CMK (cell line): Measurements from ENCODE around the gene ALOXE3.

ENCODE experiments used
- DNase-seq: peaks from one replicate; pipeline ENCODE4 v3.0.0-alpha.2; 2010; ENCODE audit warnings: low read depth

The ALOXE3 gene

DNA sequence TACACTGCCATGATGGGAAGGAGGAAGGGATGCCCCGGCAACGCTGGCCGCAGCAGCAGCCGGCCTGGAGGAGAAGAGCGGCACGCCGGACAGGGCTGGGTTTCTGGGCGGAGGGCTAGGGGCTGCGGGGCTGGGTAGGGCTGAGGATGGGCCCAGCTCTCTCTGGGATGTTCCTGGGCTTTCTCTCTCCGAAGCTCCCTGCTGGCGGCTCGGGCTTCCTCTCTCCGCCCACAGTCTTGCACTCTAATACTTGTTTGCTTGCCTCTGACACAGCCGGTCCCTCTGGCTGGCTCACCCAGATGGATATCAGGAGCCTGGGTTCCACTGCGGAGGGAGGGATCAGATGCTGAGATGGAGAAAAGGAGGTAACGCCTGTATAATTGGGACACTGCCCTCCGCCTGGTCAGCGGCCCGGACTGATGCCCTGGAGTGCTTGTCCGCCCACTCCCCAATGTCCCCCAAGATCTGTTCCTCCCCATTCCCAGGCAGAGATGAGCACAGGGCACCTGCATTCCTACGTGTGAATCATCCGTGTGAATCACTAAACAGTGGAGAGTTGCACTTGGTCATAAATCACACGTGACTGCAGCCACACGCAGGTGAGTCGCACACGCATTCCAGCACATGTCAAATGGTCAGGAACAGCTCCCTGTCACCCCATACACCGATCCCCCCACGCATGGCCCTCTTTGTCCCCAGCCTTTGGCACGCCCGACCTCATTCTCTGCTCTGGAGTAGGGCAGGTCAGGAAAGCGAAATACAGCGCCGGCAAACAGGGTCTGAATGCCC, at the start of gene ALOXE3:
TSS of gene ALOXE3 (minus strand) at position 535 of the 789 bp plus-strand sequence. CDS start at position 11, 524 bp downstream.
- no peak for DNase-seq

DNA sequence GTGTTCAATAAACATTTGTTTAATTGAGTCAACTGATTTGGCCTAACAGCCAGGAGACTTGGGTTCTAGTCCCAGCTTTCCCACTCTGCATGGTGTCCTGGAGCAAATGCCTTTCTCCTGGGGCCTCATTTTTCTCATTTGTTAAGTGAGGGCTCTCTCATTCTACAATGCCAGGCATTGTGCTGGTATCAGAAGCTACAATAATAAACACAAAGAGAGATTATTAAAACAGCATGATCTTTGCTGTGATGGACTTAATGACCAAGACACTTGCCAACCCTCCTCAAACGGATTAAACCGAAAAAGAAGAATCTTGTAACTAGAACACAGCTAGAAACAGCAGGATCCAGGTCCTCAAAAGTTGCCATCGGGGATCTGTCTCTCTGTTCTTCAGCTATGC, 49.2 kb upstream of the ALOXE3 start:
- no peak for DNase-seq

DNA sequence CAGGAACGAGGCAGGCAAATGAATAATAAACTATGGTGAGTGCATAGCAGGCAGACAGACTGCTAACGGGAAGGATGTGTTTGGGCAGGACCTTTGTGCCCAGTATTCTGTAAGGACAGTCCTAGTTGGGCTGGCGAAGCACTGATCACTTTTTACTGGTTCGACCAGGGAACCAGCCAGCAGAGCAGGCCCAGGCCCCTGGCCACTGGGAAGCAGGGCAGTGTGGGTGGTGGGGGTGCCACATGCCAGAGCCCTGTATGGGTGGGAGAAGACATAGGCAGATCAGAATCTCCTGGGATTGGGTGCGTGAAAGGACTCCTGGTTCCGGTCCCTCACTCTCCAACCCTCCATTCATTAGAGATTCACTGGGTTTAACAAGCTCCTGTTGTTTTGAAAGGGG, 48.4 kb upstream of the ALOXE3 start:
- DNase-seq, result no peak

DNA sequence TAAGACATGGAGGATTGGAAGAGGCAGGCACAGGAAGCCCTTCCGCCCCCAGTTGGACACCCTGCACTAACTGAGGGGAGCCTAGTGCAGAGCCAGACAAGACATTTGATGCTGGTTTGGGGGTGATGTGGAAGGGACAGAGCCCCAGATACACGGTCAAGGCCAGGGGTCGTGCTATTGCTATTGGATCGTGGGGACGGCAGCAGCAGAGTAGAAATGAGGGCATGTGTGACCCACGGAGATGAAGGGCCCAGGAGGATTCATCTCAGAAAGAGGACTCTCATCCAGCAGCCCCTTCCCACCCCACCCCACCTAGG, 46.5 kb upstream of the ALOXE3 start:
- no peak for DNase-seq

DNA sequence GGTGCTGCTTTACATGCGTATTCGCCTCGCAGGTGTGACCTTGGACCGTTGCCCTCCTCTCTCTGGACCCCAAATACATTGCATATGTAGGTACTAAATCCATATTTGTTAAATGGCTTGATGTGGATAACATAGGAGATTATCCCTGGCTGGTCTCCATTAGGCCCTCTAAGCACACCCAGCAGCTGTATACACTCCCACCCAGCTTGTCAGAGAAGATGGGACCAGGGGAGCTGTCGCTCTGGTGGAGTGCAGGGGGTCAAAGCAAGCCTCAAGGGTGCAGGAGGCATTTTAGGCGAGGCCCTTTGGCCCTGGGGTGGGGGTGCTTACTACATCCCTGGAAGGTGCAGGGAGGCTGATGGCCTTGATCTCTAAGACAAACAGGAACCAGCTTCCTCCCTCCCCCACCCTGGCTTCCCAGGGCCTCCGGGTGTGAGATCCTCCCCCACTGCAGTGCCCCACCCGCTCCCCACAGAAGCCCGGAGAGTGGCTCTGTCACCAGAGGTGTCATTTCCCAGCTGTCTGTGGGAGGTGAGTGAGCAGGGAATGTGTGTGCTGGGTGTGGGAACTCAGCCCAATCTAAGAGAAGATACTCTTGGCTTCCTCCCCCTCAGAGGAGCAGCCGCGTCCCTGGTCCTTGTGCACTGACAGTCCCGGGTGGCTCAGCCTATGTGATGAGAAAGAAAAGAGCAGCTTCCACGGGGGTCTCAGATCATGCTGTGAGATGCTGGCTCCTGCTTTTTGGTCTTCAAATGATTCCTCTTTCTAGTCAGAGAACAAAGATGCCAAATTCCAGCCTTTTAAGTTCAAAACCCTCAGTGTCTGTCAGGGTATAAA, 45.9 kb upstream of the ALOXE3 start:
- peak; percentile 73 for DNase-seq

DNA sequence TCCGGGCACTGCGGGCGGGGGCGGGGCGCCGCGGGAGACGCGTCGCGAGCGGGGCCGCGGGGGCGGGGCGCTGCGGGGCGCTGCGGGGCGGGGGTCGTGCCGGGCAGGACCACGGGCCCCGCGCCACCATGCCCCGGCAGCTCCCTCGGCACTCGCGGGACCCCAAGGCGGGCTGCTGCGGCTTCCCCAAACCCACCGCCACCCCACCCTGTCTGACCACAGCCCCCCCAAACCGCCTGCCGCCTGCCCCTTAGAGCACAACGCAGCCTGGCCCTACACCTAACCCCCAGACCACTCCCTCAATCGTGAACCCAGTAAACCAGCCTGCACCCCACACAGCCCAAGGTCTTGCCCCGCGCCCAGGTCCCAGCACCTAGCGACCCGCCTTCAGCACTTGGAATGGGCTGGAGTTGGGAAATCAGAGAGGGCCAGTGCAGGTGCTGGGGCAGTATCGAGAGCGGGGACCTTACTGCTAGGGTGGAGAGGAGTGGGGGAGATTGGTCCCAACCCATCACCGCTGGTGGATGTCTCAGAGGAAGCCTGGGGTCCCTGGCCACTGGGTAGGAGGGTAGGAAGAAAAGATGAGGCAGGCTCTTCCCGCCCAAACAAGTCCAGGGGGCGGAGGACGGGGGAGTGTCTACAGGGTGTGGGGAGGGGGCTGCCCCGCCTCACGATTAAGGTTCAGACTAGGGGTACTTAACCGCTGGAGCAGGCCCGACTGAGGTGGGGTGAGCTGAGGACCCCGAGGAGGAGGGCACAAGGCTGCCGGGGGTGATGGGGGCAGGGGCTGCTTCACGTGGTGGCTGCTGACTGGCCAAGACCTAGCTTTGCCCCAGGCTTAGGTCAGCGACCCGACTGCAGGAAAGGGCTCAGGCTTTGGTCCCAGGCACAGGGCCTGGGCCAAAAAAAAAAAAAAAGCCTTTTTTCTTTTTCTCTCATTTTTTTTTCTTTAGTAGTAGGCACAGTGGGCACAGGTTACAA, 45.0 kb upstream of the ALOXE3 start:
- no peak for DNase-seq

DNA sequence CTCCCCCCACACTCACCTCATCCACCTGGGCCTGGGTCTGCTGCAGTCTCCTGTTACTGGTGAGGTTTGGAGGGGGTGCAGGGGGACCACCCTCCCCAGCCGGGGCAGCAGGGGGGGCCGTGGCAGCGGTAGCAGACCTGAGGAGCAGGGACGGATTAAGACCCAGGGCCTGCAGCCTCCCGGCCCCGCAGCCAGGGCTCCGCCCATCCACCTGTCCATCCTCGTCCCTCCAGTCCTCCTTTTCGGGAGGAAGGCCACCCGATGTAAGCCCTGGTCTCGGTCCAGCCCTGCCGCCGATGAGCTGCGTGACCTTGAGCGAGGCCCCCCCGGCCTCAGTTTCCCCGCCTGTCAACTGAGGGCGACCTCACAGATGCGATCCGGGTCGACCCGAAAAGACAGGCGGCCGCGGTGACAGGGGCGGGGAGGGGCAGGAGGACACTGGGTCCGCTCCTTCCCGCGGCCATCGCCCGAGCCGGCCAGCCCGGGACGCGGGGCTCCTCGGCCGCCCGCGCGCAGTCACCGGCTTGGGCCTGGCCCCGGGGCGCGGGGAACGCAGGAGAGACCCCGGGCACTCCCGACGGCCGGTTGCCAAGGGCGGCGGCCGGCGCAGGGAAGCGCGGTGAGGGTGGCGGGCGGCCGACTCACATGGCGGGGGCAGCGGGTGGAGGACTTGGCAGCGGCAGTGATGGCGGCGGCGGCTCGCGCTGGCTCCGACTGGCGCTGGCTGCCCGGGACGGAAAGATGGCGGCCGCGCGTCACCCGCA, 44.1 kb upstream of the ALOXE3 start, which contains the start of gene VAMP2:
TSS of gene VAMP2 (minus strand) at position 716 of the 764 bp plus-strand sequence. CDS start at position 647, 69 bp downstream.
- DNase-seq, result no peak

DNA sequence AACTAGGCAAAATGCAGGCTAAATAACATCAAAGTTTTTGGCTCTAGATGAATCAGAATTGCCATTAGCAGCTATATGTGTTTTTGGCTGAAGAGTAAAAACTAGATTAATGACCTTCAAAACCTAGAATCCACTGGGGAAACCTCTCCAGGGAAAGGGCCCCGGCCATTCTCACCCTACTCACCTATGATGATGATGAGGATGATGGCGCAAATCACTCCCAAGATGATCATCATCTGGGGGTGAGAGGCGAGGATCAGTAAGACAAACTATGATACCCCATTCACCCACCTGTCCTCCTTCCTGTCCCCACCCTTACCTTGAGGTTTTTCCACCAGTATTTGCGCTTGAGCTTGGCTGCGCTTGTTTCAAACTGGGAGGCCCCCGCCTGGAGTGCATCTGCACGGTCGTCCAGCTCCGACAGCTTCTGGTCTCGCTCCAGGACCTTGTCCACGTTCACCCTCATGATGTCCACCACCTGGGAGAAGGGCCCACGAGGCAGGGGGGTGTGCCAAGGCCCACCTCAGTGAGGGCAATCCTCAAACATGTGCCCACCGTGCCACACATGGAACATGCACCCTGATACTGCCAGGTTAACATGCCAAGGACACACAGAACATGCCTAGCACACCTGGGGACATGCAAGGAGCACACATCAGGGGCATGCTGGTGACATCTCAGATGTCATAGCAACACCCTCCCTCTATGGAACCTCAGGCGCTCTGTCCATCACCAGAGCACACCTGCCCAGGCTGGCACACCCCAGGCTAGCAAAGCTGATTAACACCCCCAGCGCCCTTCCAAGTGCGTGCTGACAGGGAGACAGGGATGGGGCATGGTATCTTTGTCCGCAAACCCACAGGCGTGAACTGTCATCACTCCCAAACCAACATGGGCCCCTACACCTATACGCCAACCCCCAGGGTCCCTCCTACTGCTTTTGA, 43.2 kb upstream of the ALOXE3 start:
- DNase-seq, result no peak

DNA sequence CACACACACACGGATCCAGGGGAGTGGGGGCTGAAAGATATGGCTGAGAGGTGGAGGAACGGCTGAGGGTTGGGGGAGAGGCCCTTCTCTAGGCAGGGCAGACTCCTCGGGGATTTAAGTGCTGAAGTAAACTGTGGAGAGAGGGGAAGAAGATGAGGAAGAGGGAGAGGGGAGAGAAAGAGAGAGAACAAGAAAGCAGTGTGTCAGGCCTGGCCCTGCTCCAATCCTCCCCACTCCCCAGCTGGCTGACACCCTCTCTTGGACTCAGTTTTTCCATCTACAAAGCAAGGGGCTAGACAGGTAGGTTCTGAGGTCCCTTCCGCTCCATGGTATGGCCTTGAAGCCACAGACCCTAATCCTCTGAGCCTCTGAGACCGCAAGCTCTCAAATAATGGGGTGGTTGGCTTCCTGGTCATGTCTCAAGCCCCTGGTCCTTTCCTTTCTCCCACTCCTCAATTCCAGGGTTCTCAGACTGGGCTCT, 42.5 kb upstream of the ALOXE3 start:
- DNase-seq, result no peak

DNA sequence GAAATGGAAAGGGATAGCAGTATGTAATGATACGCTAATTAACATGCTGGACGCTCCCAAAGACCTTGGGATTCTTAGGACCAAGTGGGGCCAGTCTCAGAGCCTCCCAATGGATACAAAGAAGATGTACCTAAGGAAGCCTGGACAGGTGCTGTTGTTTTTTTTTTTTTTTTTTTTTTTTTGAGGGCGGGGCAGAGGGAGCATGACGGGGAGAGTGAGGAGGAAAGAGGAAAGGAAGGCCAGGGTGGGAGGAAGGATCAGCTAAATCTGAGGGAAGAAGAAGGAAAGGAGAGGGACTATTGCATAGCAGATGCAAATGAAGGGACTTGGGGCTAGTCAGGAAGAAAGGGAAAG, 41.9 kb upstream of the ALOXE3 start:
- DNase-seq, result no peak

DNA sequence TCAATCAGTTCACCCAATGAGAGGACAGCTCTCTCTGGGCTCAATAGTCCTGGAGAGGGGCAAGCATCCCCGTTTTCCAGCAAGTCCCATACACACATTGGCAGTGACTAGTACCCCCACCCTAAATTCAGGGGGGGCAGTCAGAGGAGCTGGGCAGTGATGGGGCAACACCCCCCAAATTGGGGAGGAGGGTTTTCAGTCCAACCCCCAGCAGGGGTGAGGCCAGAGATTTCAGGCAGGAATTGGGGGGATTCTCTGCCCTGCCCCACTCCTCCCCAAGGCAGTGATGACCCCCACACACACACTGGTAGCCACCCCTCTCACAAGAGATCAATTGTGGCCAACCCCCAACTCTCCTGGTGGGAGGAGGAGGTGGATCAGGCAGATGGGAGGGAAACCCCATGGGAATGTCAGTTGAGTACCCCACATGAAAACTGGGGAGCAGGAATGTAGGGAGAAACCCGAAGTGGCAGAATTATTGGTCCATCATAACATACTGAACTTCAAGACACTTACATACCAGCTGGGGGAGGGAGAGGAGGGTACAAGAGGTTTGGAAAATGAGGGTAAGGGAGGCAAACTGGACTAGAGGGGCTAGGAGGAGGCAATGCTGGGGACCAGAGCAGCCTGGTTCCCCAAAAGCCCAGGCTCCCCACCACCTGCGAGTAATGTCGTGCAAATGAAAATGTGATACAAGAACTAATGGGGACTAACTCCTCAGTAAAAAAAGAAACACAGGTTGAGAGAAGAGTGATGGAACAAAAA, 41.3 kb upstream of the ALOXE3 start:
- DNase-seq, result no peak

DNA sequence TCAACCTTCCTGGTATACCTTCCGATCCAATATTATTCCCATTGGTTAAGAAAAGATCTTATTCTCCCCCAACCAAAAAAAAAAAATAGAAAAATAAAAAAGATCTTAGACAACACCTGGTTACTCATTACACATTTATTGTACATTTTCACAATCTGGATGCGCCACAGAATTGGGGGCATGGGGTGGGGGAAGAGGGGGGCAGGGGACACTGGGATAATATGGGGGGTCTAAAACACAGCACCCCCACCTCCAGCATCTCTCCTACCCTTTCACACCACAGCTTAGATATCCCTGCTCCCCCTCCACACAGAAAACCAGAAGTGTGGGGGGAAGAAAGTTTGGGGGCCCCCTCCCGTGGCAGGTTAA, 40.7 kb upstream of the ALOXE3 start:
- no peak for DNase-seq

DNA sequence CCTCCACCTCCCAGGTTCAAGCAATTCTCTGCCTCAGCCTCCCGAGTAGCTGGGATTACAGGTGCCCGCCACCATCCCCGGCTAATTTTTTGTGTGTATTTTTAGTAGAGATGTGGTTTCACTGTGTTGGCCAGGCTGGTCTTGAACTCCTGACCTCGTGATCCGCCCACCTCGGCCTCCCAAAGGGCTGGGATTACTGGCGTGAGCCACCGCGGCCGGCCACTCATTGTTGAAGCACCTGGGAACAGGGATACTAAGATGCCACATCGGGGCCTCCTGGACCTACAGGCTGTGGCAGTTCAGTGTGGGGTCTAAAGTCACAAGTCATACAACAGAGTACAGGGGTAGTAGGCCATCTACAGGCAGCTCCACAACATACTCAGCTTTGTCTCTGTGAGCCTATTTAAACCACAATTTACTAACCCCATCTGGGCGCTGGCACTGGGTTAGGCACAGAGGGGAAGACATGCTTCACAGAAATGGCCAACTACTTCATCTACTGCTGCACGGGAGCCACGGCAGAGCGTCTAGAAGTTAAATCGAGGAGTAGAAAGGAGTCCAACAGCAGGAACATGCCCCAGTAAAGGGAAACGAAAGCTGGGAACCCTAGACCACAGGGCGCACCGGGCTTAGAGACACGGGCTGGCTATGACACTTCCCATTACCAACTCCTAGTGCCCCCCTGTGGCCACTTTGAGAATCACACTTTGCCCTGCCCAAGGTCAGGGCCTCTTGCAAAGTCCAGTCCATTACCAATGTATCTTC, 40.1 kb upstream of the ALOXE3 start:
- no peak for DNase-seq

DNA sequence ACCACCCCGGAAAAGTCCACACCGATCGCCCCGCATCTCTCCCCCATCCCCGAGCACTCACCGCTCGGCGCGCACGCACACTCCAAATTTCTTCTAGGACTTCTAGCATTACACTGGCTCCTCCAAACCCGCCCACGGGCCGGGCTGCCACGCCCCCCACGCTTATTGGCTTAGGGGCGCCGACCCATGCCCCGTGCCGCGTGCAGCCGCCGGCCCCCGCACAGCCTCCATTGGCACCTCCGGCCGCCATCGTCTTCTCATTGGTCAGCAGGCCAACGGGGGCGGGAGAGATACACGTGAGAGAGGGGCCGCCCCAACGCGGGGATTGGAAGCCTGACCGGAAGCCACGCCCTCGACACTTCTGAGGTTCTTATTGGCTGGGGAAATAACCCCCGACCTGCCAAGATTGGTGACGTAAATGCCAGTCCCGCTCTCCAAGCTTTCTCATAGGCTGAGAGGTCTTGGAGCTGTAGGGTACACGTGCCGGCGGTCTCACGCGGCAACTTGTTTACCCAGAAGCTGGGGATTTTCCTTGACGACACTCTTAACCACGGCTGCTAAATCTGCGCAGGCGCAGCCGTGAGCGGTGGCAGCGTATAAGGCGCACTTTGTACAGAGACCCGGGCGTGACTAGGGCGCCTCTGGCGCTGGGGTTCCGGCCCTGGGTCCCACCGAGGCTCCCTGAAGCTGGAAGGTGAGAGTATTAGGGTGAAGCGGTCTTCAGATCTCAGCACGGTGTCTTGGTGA, 38.1 kb upstream of the ALOXE3 start:
- peak; percentile 93 for DNase-seq

DNA sequence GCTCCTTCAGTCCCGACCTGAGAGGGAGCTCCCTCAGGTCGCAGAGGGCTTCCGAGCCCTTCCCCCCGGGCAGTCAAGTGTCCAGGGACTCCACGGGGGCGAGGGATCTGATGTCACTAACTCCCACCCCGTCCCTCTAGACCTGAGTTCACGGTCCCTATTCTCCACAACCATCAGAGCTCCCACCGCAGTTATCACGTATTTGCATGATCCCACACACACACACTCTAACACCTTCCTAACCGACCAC, 37.6 kb upstream of the ALOXE3 start:
- no peak for DNase-seq

DNA sequence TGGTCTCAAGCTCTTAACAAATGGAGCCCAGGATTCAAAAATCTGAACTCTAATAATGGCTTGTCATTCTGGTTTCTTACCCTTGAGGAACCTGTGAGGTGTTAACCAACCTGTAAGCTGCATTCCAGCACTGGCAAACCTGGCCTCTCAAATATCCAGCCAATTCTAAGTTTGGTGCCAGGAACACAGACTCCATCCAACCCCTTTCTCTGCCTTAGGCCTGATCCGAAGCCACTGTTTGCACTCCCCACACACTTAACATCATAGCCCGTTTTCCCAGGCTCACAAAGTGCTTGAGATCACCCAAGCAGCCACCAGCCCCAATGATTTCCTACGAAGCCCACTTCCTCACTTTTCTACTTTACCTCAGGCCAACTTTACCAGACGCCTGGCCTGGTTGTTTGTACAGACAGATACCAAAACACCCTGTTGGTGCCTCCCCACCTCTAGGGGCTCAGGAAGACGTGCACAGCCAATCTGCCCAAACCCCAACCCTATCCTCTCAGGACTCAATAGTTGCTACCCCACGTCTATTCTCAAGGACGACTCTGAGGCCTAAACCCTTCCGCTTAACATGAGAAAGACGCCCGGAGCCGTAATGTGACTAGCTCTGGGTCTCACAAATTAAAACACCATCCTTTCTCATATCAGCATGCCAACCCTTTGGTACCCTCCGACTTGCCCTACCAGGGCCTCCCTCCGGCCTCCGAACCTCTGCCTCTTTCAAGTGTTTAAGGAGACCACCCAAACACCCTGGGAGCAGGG, 37.1 kb upstream of the ALOXE3 start:
- DNase-seq, result no peak

DNA sequence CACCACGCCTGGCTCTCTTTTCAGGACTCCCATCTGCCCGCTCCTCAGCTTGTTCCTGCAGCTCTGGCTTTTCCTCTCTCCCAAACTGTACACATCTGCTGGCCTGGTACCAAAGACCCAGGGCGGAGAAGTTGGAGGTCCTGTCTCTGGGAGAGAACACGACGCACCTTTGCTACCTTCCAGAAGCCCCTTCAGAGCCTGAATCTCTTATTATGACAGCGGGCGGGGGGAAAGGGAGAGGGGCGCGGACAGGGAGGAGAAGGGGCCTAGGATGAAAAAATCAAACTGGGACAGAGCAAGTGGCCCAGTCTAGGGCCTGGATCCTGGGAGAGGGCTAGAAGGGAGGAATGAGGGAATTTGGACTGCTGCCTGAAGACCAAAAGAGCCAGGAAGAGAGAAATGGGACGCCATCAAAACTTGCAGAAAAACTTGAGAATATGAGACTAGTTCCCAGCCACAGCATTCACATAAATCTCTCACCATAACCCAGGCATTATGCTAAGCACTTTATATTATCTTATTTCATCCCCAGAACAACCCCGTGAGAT, 36.4 kb upstream of the ALOXE3 start:
- DNase-seq, result no peak
